H4 (cell line): ENCODE data around the gene ALOX12. TPM values are rescaled to one million over a fixed set of nuclear protein-coding genes. Genes with fewer than 3 reads are reported as not detected.
A peak's percentile ranks its signal among the peaks of the same experiment; 100 is the strongest.

Experiments
- DNase-seq: peaks from one replicate; pipeline ENCODE4 v3.0.0-alpha.2; 2015; ENCODE audit warnings: low spot score
- total RNA-seq: library from RNA; depleted of rRNA; stranded (reverse); fragments of >200 nt; shearing (Covaris generic); gene quantifications from 2 replicates; pipeline ENCODE4 v1.2.3, GENCODE V29; 2014

The ALOX12 gene
- total RNA-seq, 1 experiment from 2014 or later = not detected

GRCh38 chr17:7021993-7022778 lies 26.3 kb downstream of the ALOX12 start:
- no peak for DNase-seq

GRCh38 chr17:7022781-7023571 lies 27.1 kb downstream of the ALOX12 start, which contains the start of gene BCL6B:
BCL6B (plus strand) TSS chr17:7023050; CDS start chr17:7023672, 622 bp downstream.
- no peak for DNase-seq

- DNase-seq = no peak
These were observed 27.9 kb downstream of the ALOX12 start for GRCh38 chr17:7023576-7024401.

- no peak for DNase-seq
These were observed 28.5 kb downstream of the ALOX12 start for GRCh38 chr17:7024402-7024785.

GRCh38 chr17:7025245-7025644 lies 29.4 kb downstream of the ALOX12 start:
- no peak for DNase-seq

GRCh38 chr17:7026471-7027115 lies 30.7 kb downstream of the ALOX12 start:
- DNase-seq = no peak

- no peak for DNase-seq
These were observed 31.5 kb downstream of the ALOX12 start for GRCh38 chr17:7027335-7027734.

GRCh38 chr17:7029096-7029495 lies 33.2 kb downstream of the ALOX12 start:
- no peak for DNase-seq

- no peak for DNase-seq
These were observed 33.8 kb downstream of the ALOX12 start for GRCh38 chr17:7029659-7030058.

GRCh38 chr17:7034955-7035590 lies 39.2 kb downstream of the ALOX12 start:
- no peak for DNase-seq

- DNase-seq = peak; percentile 95
These were observed 39.9 kb downstream of the ALOX12 start, which contains the start of gene SLC16A13 for GRCh38 chr17:7035591-7036368. SLC16A13 (plus strand) TSS chr17:7036015; CDS start chr17:7036383, 368 bp downstream.

- no peak for DNase-seq
These were observed 42.4 kb downstream of the ALOX12 start for GRCh38 chr17:7038025-7038862.

GRCh38 chr17:7039832-7040231 lies 44.0 kb downstream of the ALOX12 start:
- no peak for DNase-seq

GRCh38 chr17:7041607-7042500 lies 46.0 kb downstream of the ALOX12 start:
- no peak for DNase-seq

GRCh38 chr17:7042501-7043181 lies 46.8 kb downstream of the ALOX12 start:
- no peak for DNase-seq

- no peak for DNase-seq
These were observed 47.3 kb downstream of the ALOX12 start for GRCh38 chr17:7043182-7043496.

- DNase-seq = no peak
These were observed 47.8 kb downstream of the ALOX12 start, which contains the start of gene SLC16A11 for GRCh38 chr17:7043497-7044198. SLC16A11 (minus strand) TSS chr17:7044092; CDS start chr17:7043513, 579 bp downstream.
